Activated CD4-positive, CD25-positive, alpha-beta regulatory T cell treated with anti-CD3 and anti-CD28 coated beads, Interleukin-2, amount 50 U/mL, for 16 hours (primary cell): ENCODE data around the gene RPL36.
"Not testable (repeated sequence)": the region's sequence is repeated elsewhere in the genome, so short reads cannot be mapped to it uniquely, and the experiment has no call there.

Source experiments
- DNase-seq: peaks from one replicate; pipeline ENCODE4 v3.0.0-alpha.2; 2020; ENCODE audit warnings: low read depth, low spot score

The RPL36 gene

DNA sequence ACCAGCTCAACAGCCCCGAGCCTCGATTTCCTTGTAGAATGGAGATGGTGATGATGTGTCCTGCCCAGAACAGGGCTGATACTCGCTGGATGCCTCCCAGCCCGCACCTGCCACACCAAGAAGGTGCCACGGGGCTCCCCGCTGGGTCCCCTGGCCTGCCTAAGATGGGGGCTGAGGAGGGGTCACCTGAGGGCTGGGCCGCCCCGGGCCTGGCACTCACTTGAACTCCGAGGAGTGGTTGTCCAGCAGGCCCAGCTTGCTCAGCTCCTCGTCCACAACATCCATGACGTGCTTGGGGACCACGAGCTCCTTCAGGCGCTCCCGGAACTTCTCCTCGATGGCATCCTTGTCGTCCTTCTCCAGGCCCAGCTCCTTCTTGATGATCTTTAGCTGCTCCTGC lies 15.5 kb downstream of the RPL36 start:
- DNase-seq, result no peak

DNA sequence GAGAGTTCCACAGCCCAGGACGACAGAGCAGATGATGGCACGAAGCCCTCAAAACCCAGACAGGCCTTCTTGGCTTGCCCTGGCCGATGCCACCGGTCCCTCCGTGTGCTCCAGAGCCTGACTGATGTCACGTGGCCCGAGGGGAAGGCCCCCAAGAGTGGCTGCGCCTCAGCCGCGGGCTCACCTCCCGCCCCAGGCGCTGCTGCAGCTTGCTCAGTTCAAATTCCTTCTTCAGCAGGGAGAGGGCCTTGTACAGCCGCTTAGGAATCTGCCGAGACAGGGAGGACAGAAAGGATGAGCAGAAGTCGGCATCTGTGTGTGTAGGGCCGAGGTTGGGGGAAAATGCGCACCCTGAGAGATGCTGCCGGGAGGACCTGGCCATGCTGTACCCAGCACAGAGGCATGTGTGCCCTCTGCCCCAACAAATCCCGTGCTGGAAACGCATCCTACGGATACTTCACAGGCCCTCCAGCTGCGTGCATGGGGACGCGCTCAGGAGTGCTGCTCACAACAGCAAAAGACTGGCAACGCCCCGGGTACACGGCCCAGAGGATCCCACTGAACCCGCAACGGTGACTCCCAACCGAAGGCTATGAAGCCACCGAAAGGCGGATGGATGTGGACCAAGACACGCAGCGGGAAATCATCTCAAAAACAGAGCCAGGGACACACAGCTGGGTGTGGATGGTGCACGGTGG lies 16.9 kb downstream of the RPL36 start:
- DNase-seq, result no peak

DNA sequence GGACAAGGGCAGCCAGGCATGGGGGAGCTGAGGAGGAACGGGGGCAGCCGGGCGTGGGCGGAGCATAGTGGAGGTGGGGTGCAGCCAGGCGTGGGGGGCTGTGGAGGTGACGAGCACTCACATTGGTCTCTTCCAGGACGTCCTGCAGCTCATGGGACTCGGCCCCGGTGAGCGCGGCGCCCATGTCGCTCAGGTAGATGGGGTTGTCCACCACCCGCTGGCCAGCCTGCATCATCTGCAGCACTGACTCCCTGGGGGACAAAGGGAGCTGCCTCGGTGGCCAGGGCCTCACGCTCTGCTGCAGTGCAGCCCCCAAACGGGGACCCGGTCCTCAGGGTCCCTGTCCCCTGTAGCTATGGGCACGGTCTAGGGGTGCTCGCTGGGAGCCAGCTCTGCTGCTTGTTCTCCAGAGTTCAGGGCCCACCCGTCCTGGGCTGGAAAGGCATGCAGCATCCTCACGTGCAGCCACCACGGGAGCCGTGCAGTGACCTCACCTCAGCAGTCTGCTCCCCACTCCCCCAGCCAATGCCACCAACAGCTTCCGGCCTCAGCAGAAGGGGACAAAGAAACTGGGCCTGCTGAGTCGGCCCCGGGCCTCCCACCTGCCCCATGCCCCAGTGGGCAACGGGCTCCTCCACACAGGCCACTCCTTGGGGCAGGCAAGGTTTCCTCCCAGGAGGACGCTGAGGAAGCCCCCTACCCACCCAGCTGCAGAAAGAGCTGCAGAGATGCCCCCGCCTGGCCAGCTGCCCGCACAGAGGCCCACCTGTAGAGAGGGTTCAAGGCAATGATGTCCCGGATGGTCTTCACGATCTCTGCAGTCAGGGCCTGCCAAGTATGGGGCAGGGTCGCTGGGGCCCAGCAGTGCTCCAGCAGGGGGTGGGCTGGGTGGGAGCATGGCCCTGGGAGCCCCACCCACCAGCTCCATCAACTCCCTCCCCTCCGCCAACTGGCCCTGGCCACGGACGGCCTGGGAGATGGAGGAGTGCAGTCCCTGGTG lies 17.8 kb downstream of the RPL36 start:
- no peak for DNase-seq

DNA sequence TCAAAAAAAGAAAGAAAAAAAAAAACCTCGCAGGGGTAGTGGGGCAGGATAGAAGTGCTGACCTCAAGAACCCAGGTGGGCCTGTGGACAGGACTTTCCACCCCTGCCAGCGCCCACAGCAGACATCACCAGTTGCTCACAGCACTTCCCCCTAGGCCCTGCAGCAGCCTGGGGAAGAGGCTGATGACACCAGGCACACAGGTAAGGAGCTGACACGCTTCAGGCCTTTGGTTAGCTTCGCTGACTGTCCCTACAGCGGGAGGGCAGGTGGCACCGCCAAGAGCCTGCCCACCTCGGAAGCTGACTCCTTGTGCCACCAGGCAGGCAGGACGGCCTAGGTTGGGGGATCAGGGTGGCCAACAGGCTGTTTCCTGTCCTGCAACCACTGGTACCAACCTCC lies 20.9 kb downstream of the RPL36 start:
- DNase-seq, result no peak

DNA sequence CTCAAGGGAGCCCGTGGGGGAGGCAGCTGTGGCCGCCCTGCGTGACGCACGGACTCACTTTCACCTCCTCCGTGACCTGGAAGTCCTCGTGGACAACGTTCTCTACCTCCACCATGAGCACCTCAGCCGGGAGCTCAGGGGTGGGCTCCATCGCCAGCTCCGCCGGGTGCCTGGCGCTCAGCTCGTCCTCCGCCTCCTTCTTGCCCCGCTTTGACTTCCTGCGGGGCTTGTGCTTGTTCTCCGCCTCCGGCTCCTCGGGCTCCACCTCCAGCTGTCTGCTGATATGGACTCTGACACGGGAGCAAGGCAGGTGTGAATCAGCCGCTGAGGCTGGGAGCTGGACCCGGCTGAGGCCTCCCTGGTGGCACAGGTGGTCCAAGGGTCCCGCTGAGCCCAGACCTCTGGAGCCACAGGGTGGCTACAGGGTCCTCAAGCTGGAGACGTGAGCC lies 21.6 kb downstream of the RPL36 start:
- DNase-seq, result no peak

DNA sequence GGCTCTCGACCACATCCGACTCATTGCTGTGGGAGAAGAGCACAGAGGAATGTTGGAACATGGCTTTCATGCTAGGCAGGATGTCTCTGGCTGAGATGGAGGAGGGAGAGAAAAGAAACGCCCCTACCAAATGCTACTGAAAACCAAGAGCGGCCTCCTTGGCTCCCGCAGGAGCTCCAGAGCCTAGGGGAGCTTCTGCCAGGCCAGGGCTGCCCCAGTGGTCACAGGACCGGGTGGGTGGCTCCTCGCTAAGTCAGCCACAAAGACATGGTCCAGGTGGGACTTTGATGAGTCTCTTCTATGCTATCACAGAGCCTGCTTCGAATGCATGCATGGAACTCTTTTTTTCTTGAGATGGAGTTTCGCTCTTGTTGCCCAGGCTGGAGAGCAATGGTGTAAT lies 23.1 kb downstream of the RPL36 start:
- no peak for DNase-seq

DNA sequence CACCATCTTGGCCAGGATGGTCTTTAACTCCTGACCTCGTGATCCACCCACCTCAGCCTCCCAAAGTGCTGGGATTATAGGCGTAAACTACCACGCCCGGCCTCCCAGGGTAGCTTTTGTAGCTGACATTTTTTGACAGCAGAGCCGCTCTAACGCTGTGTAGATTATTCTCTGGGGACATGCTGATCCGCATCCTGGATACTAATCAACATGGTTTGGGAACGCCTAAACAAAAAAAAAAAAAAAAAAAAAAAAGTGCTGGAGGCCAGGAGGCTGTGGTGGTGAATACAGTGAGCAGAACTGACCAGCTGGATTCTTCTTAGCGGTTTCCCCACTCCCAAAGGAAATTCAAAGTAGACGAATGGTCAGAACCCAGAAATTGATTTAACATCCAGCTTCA lies 24.7 kb downstream of the RPL36 start:
- DNase-seq, result no peak

DNA sequence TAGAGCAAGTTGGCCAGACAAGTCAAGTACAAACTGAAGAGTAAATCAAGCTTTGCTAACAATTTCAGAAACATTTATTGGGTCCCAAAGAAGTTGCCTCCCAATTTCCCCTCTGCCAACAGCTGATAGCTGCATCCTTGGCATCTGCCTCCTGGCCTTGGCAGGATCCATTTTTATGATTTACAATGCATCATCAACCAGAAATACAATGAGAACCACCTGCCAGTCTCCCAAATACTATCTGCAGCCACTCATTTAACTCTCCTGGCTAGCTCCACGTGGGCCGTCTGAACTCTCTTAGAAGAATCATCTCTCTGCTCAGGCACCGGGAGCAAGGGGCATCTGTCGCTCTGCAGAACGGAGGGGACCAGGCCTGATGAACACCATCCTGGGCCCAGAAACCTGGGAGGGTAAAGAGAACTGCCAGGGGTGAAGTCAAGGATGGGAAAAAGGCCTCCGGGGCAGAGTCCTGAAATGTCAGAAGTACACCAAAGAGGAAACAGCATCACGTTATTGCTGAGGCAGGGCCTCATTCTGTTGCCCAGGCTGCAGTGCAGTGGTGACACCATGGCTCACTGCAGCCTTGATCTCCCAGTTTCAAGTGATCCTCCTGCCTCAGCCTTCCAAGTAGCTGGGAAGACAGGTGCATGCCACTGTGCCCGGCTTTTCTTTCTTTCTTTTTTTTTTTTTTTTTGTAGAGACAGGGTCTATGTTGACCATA lies 27.3 kb downstream of the RPL36 start:
- DNase-seq, result no peak

DNA sequence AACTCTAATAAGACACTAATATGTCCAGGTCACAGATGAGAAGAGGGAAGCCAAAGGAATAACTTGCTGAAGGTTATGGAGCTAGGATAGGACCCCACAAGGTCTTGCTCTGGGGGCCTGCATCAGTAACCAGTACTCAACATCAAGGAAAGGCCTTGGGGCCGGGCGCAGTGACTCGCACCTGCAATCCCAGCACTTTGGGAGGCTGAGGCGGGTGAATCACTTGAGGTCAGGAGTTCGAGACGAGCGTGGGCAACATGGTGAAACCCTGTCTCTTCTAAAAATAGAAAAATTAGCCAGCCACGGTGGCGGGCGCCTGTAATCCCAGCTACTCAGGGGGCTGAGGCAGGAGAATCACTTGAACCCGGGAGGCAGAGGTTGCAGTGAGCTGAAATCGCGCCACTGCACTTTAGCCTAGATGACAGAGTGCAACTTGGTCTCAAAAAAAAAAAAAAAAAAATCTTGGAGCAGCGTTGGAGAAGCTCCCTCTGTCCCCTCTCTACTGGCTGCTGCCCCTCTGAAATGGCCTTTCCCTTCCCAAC lies 28.0 kb downstream of the RPL36 start:
- DNase-seq, result no peak

DNA sequence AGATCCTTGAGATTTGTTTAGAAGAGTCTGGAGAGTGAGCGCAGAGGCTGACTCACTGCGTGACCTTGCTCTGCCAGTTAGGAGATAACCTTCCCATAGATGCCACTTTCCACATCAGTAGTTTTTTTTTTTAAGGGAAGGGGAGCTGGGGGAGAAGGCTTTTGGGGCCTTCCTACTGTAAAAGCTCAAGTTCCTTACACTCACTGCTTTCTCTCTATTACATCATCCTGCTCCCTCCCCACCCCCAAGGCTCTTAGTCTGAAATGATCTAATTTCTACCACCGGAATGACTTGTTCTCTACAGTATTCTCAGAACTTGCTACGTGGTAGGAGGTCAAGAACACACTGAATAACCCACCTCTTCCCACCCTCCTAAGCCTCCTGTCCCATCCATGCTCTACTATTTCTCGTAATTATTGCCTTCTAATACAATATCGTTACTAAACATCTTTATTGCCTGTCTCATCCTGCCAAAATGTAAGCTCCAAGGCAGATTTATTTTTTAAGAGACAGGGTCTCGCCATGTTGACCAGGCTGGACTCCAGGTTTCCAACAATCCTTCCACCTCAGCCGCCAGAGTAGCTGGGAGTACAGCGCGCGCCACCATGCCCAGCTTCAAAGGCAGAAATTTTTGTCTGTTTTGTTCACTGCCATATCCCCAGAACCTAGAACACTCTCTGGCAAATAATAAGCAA lies 28.6 kb downstream of the RPL36 start:
- DNase-seq, result peak; percentile 28

DNA sequence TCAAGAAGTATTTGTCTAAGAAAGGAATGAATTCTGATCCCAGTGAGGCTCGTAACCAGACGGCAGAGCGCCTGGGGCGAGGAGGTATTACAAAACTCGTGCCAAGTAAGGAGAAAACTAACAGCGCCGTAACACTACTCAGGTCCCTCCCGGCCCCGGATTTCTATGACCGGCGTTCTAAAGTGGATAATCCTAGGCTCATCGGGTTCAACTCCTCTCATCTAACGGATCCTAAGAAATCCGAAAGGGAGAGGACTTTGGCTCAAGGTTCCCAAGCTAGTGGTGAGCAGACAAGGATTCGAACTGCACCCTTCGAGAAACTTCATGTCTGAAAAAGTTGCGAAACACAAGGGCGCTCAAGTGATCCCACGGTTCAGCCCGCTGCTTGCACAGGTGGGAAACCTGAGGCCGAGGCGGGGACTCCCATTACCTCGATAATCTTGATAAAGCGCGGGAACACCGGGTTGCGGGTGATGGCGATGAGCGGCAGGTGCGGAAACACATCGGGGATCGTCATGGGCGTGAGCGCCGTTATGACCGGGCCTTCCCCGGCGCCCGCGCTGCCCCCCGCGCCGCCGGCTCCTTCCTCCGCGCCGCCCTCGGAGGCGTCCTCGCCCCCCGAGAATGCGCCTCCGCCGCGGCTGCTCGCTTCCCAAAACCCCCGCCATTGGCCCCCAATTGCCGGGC lies 29.3 kb downstream of the RPL36 start:
- DNase-seq, result no peak

DNA sequence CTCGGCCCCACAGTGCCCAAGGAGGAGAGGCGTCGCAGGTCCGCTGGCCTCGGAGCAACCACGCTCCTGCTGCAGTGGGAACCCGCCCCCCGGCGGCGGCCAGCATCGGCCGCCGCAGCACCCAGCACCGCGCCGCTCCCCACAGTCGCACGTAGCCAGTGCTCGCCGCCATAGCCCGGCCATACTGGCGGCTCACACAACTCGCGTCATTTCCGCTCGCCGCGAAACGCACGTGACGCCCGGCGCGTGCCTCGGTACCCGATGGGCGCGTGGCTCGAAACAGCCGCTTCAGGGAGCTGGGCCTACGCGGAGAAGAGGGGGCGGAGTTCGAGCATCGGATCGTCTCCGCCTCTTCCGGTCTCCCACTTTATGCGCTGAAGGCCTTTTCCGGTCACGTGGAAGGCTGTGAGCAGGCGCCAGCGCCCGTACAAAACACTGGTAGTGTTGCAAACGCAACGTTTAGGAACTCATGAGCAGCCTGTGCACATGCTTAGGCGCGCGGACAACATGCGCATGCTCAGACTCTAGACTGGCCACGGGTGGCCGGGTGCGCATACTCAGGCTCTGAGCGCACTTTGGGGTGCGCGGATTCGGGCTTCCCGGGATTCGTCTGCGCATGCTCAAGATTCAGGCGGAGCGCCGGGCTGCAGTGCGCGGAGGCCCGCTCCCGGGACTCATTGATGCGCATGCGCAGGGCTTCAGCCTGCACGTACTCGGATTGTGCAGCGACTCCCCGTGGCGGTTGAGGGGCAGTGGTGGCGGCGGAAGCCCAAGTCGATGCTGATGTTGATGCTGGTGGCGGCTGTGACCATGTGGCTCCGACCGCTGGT lies 30.1 kb downstream of the RPL36 start, which contains the start of the genes CATSPERD and LONP1:
TSS of gene CATSPERD (plus strand) at position 677 of the 830 bp plus-strand sequence. CDS start at position 778, 101 bp downstream.
TSS of gene LONP1 (minus strand) at position 186 of the 830 bp plus-strand sequence. CDS start at position 172, 14 bp downstream.
- DNase-seq, result peak; percentile 97

DNA sequence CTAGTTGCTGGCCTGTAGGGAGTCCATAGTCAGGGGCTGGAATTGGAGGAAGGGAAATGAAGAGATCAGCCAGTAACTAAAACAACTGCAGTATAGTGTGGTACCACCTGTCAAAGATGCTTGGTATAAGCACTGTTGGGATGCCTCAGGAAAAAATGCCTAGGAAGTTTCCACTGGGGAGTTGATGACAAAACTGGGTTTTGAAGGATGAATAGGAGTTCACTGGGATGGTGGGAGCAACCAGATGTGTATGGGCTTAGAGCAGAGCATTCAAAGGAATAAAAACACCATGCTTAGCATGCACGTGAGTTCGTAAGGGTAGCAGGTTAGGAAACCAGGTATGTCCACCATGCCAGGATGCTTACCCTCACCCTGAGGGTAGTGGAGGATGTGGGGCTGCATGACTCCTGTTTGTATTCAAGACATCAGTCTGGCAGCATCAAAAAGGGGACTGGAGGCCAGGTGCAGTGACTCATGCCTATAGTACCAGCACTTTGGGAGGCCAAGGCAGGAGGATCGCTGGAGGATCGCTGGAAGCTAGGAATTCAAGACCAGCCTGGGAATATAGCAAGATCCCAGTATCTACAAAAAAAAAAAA lies 37.5 kb downstream of the RPL36 start:
- DNase-seq, result no peak

DNA sequence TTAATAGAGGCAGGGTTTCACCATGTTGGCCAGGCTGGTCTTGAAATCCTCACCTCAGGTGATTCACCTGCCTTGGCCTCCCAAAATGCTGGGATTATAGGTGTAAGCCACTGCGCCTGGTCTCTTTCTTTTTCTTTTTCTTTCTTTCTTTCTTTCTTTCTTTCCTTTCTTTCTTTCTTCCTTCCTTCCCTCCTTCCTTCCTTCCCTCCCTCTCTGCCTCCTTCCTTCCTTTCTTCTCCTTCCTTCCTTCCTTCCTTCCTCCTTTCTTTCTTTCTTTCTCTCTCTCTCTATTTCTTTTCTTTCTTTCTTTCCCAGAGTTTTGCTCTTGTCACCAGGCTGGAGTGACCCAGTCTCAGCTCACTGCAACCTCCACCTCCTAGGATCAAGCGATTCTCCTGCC lies 43.1 kb downstream of the RPL36 start:
- DNase-seq, result not testable (repeated sequence)

DNA sequence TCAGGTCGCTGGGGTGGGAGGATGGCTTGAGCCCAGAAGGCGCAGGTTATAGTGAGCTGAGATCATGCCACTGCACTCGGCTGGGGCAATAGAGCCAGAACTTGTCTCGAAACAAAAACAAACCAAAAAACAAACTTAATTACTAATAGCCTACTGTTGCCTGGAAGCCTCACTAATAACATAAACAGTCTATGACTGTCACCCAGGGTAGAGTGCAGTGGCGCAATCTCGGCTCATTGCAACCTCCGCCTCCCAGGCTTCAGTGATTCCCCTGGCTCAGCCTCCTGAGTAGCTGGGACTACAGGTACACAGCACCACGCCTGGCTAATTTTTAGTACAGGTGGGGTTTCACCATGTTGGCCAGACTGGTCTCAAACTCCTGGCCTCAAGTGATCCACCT lies 48.3 kb downstream of the RPL36 start:
- no peak for DNase-seq
